ENCODE data around the gene FRMPD1. TPM values are rescaled to one million over a fixed set of nuclear protein-coding genes. Genes with fewer than 3 reads are reported as not detected.

FRMPD1 gene
- total RNA-seq, 1 donor = not detected

DNA sequence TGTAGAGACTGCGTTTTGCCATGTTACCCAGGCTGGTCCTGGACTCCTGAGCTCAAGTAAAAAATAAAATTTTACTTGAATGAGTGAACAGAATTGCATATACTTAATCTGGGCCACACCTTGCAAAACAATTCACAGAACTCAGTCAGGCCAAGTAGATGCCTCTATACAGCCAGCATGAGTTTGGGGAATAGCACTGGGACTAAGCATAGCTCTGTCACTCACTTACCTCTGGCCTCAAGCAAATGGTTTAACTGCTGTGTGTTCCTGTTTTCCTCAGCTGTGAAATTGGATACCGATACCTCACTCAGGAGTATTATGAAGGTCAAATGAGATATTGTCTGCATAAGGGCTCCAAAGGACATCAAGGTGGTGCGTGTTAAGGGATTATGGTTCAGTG is 10.9 kb upstream of the FRMPD1 start:
- DNase-seq (ENCODE audit: insufficient read length, low spot score, missing footprints) = no peak
- Histone ChIP-seq H3K9me3 (ENCODE audit: low read depth, low read length) (no peaks in the 10 kb centered on the region), H3K36me3 (ENCODE audit: insufficient read depth, low read length) (no peaks in the 10 kb centered on the region), H3K4me2 (ENCODE audit: insufficient read depth, low read length) (no peak overlapping the region), H3K27ac (ENCODE audit: low read depth, low read length) (no peak overlapping the region), H4K20me1 (ENCODE audit: insufficient read depth, low read length) (no peaks in the 10 kb centered on the region), H3K79me2 (ENCODE audit: insufficient read depth, low read length) (no peaks in the 10 kb centered on the region), H3K4me3 (ENCODE audit: insufficient read depth, low read length) (no peak overlapping the region), H3K4me1 (ENCODE audit: insufficient read depth, low read length) (no peaks in the 10 kb centered on the region), H2AFZ (ENCODE audit: low read length) (no peak overlapping the region), H3K27me3 (ENCODE audit: insufficient read depth, low read length) (peaks cover 38% of the 10 kb centered on the region)
- TF ChIP-seq, protein P1, sequence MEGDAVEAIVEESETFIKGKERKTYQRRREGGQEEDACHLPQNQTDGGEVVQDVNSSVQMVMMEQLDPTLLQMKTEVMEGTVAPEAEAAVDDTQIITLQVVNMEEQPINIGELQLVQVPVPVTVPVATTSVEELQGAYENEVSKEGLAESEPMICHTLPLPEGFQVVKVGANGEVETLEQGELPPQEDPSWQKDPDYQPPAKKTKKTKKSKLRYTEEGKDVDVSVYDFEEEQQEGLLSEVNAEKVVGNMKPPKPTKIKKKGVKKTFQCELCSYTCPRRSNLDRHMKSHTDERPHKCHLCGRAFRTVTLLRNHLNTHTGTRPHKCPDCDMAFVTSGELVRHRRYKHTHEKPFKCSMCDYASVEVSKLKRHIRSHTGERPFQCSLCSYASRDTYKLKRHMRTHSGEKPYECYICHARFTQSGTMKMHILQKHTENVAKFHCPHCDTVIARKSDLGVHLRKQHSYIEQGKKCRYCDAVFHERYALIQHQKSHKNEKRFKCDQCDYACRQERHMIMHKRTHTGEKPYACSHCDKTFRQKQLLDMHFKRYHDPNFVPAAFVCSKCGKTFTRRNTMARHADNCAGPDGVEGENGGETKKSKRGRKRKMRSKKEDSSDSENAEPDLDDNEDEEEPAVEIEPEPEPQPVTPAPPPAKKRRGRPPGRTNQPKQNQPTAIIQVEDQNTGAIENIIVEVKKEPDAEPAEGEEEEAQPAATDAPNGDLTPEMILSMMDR (IDR thresholded peaks at IDR 0.05; ENCODE audit: extremely low read depth, low read depth, low read length) = no peak

DNA sequence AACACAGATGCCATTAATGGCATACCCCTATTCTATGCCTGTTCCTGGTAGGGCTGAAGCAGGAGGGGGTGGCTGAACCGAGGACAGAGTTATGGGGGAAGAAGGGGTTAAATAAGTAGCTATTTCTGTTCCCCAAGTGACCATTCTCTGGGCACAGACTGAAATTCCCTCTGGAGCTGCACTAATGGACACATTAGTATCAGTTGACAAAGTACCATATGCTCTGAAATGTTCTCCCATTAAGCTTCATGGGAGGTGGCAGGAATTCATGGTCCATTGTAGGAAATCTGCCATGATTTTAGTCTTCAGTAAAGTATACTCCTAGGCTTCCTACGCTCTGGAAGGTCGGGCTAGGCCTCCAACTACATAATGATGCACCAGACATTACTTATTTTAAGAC is 10.5 kb upstream of the FRMPD1 start:
- TF ChIP-seq, protein P1 (IDR thresholded peaks at IDR 0.05; ENCODE audit: extremely low read depth, low read depth, low read length) = no peak
- Histone ChIP-seq H3K27ac (ENCODE audit: low read depth, low read length) (no peak overlapping the region), H3K79me2 (ENCODE audit: insufficient read depth, low read length) (no peaks in the 10 kb centered on the region), H3K27me3 (ENCODE audit: insufficient read depth, low read length) (peaks cover 38% of the 10 kb centered on the region), H4K20me1 (ENCODE audit: insufficient read depth, low read length) (no peaks in the 10 kb centered on the region), H3K4me2 (ENCODE audit: insufficient read depth, low read length) (no peak overlapping the region), H3K9me3 (ENCODE audit: low read depth, low read length) (no peaks in the 10 kb centered on the region), H3K4me3 (ENCODE audit: insufficient read depth, low read length) (no peak overlapping the region), H3K4me1 (ENCODE audit: insufficient read depth, low read length) (no peaks in the 10 kb centered on the region), H2AFZ (ENCODE audit: low read length) (no peak overlapping the region), H3K36me3 (ENCODE audit: insufficient read depth, low read length) (no peaks in the 10 kb centered on the region)
- DNase-seq (ENCODE audit: insufficient read length, low spot score, missing footprints) = no peak

DNA sequence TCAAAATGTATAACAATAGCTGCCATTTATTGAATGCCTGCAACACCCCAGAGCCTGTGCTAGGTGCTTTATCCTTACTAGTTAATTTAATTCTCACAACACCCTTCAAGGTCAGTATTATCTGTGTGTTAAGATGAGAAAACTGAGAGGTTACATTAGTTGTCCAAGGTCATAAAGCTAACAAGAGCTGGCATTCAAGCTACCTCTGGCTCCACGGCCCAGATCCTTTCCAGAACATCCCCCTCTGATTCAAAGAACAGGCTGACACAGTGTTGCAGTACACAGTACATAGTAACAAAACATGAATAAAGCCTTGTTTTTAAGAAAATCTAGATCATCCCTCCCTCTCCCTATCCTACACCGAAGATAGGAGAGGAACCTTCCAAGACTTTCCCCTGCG is 9.4 kb upstream of the FRMPD1 start:
- no peak overlapping the region for H3K4me3 ChIP-seq (ENCODE audit: insufficient read depth, low read length)
- H3K27ac ChIP-seq (ENCODE audit: low read depth, low read length) = no peak overlapping the region
- H3K27me3 ChIP-seq (ENCODE audit: insufficient read depth, low read length) = peaks cover 43% of the 10 kb centered on the region
- no peaks in the 10 kb centered on the region for H3K9me3 ChIP-seq (ENCODE audit: low read depth, low read length)
- H4K20me1 ChIP-seq (ENCODE audit: insufficient read depth, low read length) = no peaks in the 10 kb centered on the region
- H3K4me2 ChIP-seq (ENCODE audit: insufficient read depth, low read length) = no peak overlapping the region
- no peak for DNase-seq (ENCODE audit: insufficient read length, low spot score, missing footprints)
- H2AFZ ChIP-seq (ENCODE audit: low read length) = no peak overlapping the region
- H3K36me3 ChIP-seq (ENCODE audit: insufficient read depth, low read length) = no peaks in the 10 kb centered on the region
- H3K79me2 ChIP-seq (ENCODE audit: insufficient read depth, low read length) = no peaks in the 10 kb centered on the region
- TF ChIP-seq, protein P1 (IDR thresholded peaks at IDR 0.05; ENCODE audit: extremely low read depth, low read depth, low read length) = no peak
- H3K4me1 ChIP-seq (ENCODE audit: insufficient read depth, low read length) = no peaks in the 10 kb centered on the region

DNA sequence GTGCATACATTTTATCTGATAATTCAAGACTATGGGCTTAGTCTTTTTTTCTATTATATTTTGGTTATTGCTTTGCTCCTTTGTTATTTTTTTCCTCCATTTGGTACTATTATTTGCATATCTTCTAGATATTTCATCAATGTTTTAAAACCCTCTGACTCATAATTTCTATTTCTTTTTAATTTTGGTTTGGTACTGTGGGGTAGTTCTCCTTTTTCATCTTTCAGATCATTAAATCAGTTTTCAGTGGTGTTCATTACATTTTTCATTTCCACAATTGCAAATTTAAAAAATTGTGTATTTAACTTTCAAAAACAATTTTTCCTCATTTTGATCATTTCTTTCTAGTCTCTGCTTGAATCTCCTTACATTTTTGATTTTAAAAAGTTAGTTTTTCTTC is 7.5 kb upstream of the FRMPD1 start:
- no peaks in the 10 kb centered on the region for H3K4me1 ChIP-seq (ENCODE audit: insufficient read depth, low read length)
- no peaks in the 10 kb centered on the region for H4K20me1 ChIP-seq (ENCODE audit: insufficient read depth, low read length)
- no peak overlapping the region for H3K27ac ChIP-seq (ENCODE audit: low read depth, low read length)
- no peak overlapping the region for H3K4me2 ChIP-seq (ENCODE audit: insufficient read depth, low read length)
- no peak overlapping the region for H3K4me3 ChIP-seq (ENCODE audit: insufficient read depth, low read length)
- no peak for DNase-seq (ENCODE audit: insufficient read length, low spot score, missing footprints)
- H2AFZ ChIP-seq (ENCODE audit: low read length) = no peak overlapping the region
- TF ChIP-seq, protein P1 (IDR thresholded peaks at IDR 0.05; ENCODE audit: extremely low read depth, low read depth, low read length) = no peak
- no peaks in the 10 kb centered on the region for H3K36me3 ChIP-seq (ENCODE audit: insufficient read depth, low read length)
- H3K79me2 ChIP-seq (ENCODE audit: insufficient read depth, low read length) = no peaks in the 10 kb centered on the region
- H3K9me3 ChIP-seq (ENCODE audit: low read depth, low read length) = no peaks in the 10 kb centered on the region
- peaks cover 53% of the 10 kb centered on the region for H3K27me3 ChIP-seq (ENCODE audit: insufficient read depth, low read length)

Measured in osteoblast (primary cell).